Choroid plexus epithelial cell (primary cell): ENCODE results near the gene ERCC8.

ENCODE experiments used
- DNase-seq: peaks from one replicate; pipeline ENCODE4 v3.0.0-alpha.2; 2010; ENCODE audit warnings: low read depth
- H3K4me3 ChIP-seq: 2 replicates; pipeline ENCODE4 v1.5.1; 2011; ENCODE audit warnings: low read depth, mild to moderate bottlenecking, control low read depth, low read length, moderate library complexity
- CTCF ChIP-seq: conservative IDR thresholded peaks from 2 replicates; pipeline ENCODE4 v1.5.1; 2011; ENCODE audit warnings: low read depth, mild to moderate bottlenecking, control low read depth, inconsistent platforms, low read length, moderate library complexity

The ERCC8 gene

GRCh38 chr5:60978968-60979367, 34.1 kb upstream of the ERCC8 start:
- TF ChIP-seq CTCF, result no peak
- DNase-seq, result no peak
- no peak overlapping the region for H3K4me3 ChIP-seq

DNA sequence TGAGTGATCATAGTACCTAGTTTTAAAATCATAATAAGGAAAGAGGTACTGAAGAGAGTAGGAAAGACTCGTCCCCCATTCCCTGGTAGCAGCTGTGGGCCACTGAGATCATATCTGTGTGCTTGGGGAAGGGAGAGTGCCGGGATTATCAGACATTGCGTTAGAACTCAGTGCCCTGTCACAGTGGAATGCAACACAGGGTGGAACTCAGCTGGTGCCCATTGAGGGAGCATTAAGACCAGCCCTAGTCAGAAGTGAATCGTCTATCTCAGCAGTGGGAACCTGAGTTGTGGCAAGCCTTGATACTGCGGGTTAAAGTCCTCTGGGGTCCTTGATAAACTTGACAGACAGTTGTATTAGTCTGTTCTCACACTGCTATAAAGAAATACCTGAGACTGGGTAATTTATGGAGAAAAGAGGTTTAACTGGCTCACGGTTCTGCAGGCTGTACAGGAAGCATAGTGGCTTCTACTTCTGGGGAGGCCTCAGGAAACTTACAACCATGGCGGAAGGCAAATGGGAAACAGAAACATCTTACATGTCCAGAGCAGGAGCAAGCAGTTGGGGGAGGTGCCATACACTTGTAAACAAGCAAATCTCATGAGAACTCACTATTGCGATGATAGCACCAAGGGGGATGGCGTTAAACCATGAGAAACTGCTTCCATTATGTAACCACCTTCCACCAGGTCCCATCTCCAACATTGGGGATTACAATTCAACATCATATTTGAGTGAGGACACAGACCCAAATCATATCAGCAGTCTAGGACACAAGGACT, 33.3 kb upstream of the ERCC8 start:
- H3K4me3 ChIP-seq, result no peak overlapping the region
- no peak for TF ChIP-seq CTCF

GRCh38 chr5:60972231-60972630, 27.4 kb upstream of the ERCC8 start:
- no peak overlapping the region for H3K4me3 ChIP-seq
- TF ChIP-seq CTCF, result no peak
- DNase-seq, result no peak

More for the DNA sequence above, 33.3 kb upstream of the ERCC8 start:
- no peak for DNase-seq

- H3K4me3 ChIP-seq, result no peak overlapping the region
- TF ChIP-seq CTCF, result no peak
- DNase-seq, result peak; percentile 81
Observed at GRCh38 chr5:60961685-60962084, 16.8 kb upstream of the ERCC8 start.

GRCh38 chr5:60960591-60960990, 15.7 kb upstream of the ERCC8 start:
- H3K4me3 ChIP-seq, result no peak overlapping the region
- TF ChIP-seq CTCF, result peak; percentile 63
- peak; percentile 63 for DNase-seq

- no peak overlapping the region for H3K4me3 ChIP-seq
- DNase-seq, result peak; percentile 52
- peak; percentile 31 for TF ChIP-seq CTCF
Observed at GRCh38 chr5:60959156-60959555, 14.3 kb upstream of the ERCC8 start.

DNA sequence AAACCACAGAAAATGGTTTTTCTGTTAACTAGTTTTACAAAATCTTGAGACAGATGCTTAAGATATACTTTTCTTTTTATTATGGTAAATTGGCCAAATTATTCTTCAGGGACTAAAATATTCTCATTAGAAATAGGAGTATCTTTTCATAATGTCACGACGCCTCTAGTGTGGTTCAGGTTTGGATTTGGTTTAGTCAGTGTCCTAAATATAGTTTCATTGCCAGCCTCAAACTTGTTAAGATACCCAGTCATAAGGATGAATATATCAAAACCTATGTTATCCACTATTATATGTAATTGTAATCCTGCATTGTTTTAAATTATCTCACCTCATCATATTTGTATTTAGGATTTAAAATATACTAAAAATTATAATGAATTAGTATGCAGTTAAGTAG, 13.8 kb upstream of the ERCC8 start:
- DNase-seq, result no peak
- no peak for TF ChIP-seq CTCF

More for the DNA sequence above, 13.8 kb upstream of the ERCC8 start:
- H3K4me3 ChIP-seq, result no peak overlapping the region
